SK-N-MC (cell line): Measurements from ENCODE around the gene MOK.

ENCODE experiments used
- DNase-seq: peaks from one replicate; pipeline ENCODE4 v3.0.0-alpha.2; 2011; ENCODE audit warnings: low read depth, low spot score
- H3K27ac ChIP-seq: fragments of 200-600 bp; sonication (generic); 2 replicates; pipeline ENCODE4 v1.5.1; 2016; ENCODE audit warnings: mixed run types
- H3K36me3 ChIP-seq: fragments of 200-600 bp; sonication (generic); 2 replicates; pipeline ENCODE4 v1.6.1; 2017; ENCODE audit warnings: antibody characterized with exemption, low read length, mixed read lengths; ENCODE audit not compliant: insufficient read depth
- H3K4me3 ChIP-seq: fragments of 200-600 bp; sonication (generic); 2 replicates; pipeline ENCODE4 v1.5.1; 2016
- H3K9ac ChIP-seq: fragments of 200-600 bp; sonication (generic); 2 replicates; pipeline ENCODE4 v1.8.0; 2017; ENCODE audit warnings: mixed run types, mixed read lengths; ENCODE audit not compliant: insufficient read length
- H3K9me3 ChIP-seq: fragments of 200-600 bp; sonication (generic); 2 replicates; pipeline ENCODE4 v1.6.1; 2017; ENCODE audit warnings: low read depth, mild to moderate bottlenecking, antibody characterized with exemption, low read length, moderate library complexity, mixed read lengths
- EZH2 ChIP-seq: fragments of 200-600 bp; sonication (generic); IDR thresholded peaks from one replicate; pipeline ENCODE4 v1.6.1; 2017; ENCODE audit warnings: antibody characterized with exemption
- FOXP2 ChIP-seq: optimal IDR thresholded peaks from 2 replicates; pipeline ENCODE3; 2011; ENCODE audit warnings: mild to moderate bottlenecking, moderate library complexity; ENCODE audit not compliant: insufficient read depth; ENCODE audit errors: extremely low read length, control extremely low read depth
- POLR2AphosphoS5 ChIP-seq: IDR thresholded peaks from 2 replicates; pipeline ENCODE4 v1.6.1; 2012; ENCODE audit warnings: mild to moderate bottlenecking, low read depth, low read length, borderline replicate concordance

Gene MOK

DNA sequence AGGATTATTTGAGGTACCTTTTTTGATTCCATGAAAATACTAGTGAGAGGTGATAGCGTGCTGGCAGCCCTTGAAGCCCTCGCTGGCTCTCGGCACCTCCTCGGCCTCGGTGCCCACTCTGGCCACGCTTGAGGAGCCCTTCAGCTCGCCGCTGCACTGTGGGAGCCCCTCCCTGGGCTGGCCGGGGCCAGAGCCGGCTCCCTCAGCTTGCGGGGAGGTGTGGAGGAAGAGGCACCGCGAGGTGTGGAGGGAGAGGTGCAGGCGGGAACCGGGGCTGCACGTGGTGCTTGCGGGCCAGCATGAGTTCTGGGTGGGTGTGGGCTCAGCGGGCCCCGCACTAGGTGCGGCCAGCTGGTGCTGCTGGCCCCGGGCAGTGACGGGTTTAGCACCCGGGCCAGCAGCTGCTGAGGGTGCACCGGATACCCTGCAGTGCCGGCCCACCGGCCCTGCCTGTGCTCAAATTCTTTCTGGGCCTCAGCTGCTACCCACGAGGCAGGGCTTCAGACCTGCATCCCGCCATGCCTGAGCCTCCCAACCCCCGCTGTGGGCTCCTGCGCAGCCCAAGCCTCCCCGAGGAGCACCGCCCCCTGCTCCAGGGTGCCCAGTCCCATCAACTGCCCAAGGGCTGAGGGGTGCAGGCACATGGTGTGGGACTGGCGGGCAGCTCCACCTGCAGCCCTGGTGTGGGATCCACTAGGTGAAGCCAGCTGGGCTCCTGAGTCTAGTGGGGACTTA, 7.4 kb downstream of the MOK start:
- Histone ChIP-seq H3K4me3 (no peak overlapping the region), H3K36me3 (no peaks in the 10 kb centered on the region), H3K9ac (no peak overlapping the region), H3K9me3 (no peaks in the 10 kb centered on the region), H3K27ac (no peak overlapping the region)
- no peak for DNase-seq
- no peak for TF ChIP-seq FOXP2
- TF ChIP-seq POLR2AphosphoS5 = no peak
- no peak for TF ChIP-seq EZH2

DNA sequence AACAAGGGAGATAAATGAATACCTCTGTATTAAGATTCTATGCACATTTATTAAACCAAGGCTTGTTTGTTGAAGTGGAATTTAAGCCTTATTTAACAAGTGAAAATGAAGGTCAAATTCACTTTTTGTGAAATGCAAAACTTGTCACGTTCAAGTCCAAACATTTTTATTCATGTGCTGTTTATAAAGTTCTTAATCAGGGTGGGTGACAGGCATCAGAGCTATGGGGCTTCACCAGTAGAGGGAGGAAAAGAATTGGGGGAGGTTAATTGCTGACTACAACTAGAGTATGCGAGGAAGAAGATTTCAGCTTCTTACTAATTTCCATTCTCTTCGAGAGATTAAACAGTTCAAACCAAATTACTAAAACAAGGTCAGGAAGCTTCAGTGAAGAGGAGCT, 9.7 kb downstream of the MOK start:
- TF ChIP-seq EZH2 (no peak), POLR2AphosphoS5 (no peak), FOXP2 (no peak)
- H3K27ac ChIP-seq = no peak overlapping the region
- no peak for DNase-seq
- H3K9ac ChIP-seq = no peak overlapping the region
- H3K4me3 ChIP-seq = no peak overlapping the region
- no peaks in the 10 kb centered on the region for H3K36me3 ChIP-seq
- H3K9me3 ChIP-seq = no peaks in the 10 kb centered on the region

DNA sequence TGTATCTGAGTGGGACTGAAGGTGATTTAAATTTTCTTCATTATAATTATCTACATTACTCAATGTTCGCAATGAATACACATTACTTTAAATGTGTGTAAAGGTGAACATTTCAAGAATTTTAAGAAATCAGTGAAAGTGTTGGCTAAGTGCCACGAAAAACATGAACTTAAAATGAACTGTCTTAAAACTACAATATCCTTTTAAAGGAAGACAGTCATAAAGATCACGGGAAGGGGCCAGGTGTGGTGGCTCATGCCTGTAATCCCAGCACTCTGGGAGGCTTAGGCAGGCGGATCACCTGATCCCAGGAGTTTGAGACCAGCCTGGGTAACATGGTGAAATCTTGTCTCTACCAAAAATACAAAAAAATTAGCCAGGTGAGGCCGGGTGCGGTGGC, 11.2 kb downstream of the MOK start:
- Histone ChIP-seq H3K9me3 (no peaks in the 10 kb centered on the region), H3K4me3 (no peak overlapping the region), H3K27ac (no peak overlapping the region), H3K36me3 (no peaks in the 10 kb centered on the region), H3K9ac (no peak overlapping the region)
- no peak for TF ChIP-seq POLR2AphosphoS5
- TF ChIP-seq EZH2 = no peak
- no peak for TF ChIP-seq FOXP2
- DNase-seq = no peak

DNA sequence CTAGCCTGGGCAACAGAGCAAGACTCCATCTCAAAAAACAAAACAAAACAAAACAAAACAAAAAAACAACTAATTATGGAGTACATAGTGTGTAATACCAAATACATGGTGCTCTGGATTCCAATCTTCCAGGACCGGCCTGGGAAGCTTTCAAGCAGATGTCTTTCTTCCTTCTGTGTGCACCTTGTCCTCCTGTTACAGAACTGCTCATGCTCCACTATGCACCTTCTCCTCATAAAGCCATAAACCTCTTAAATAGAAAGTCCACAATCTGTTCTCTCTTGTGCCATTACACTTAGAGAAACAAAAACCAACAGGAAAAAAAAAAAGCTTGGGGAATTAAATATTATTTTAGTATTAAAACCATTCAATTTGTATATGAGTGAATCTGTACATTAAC, 12.5 kb downstream of the MOK start:
- H3K27ac ChIP-seq = no peak overlapping the region
- no peaks in the 10 kb centered on the region for H3K9me3 ChIP-seq
- TF ChIP-seq EZH2 (no peak), FOXP2 (no peak), POLR2AphosphoS5 (no peak)
- no peak overlapping the region for H3K9ac ChIP-seq
- no peak overlapping the region for H3K4me3 ChIP-seq
- H3K36me3 ChIP-seq = no peaks in the 10 kb centered on the region
- no peak for DNase-seq

DNA sequence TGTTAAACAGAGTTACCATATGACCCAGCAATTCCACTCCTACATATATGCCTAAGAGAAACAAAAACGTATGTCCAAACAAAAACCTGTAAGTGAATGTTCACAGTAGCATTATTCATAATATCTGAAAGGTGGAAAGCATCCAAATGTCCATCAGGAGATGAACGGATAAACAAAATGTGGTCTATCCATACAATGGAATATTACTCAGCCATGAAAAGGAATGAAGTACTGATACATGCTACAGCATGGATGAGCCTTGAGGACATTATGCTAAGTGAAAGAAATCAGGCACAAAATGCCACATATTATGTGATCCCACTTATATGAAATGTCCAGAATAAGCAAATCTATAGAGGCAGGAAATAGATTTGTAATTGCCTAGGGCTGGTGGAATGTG, 16.8 kb downstream of the MOK start:
- no peak overlapping the region for H3K9ac ChIP-seq
- no peak overlapping the region for H3K4me3 ChIP-seq
- H3K36me3 ChIP-seq = no peaks in the 10 kb centered on the region
- no peak for DNase-seq
- no peaks in the 10 kb centered on the region for H3K9me3 ChIP-seq
- no peak overlapping the region for H3K27ac ChIP-seq
- TF ChIP-seq POLR2AphosphoS5 (no peak), EZH2 (no peak), FOXP2 (no peak)

DNA sequence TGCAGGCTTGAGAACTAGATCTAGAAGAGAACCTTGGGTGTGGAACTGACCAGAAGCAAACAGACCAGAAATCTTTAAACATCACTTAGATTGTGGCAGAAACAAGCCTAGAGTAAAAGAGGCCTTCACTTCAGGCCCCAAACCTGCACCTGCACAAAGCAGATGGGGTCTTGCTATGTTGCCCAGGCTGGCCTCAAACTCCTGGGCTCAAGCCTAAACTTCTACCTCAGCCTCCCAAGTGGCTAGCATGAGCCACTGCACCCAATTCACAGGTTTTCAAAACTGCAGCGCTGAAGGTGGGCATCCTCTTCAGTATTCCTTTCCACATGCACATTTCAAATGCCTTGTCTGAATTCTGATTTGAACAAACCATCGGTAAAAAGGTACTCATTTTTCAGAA, 19.9 kb downstream of the MOK start:
- H3K4me3 ChIP-seq = no peak overlapping the region
- no peaks in the 10 kb centered on the region for H3K9me3 ChIP-seq
- TF ChIP-seq EZH2 (no peak), FOXP2 (no peak)
- H3K36me3 ChIP-seq = no peaks in the 10 kb centered on the region
- no peak overlapping the region for H3K9ac ChIP-seq
- DNase-seq = no peak
- H3K27ac ChIP-seq = no peak overlapping the region

DNA sequence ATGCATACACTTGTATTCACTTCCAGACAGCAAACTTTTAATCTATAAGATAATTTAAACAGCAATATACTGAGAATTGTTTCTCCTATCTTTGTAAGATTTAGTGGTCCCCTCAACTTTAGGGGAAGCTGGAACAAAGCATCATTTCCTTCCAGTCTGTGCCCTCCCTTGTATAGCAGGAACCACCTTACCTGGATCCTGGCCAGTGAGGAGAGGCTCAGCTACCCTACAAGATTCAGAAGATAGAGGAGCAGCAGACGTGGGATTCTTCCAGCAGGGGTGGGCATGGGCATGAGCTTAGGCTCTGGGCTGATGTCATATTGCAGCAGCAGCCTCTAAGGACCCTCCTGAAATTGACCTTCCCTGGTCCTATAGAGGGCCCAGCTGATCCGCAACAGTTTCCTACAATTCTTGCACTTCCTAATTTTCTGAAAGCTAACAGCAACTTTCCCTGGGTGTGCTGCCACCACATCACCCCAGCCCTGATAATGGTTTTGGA, 21.3 kb downstream of the MOK start:
- Histone ChIP-seq H3K4me3 (no peak overlapping the region), H3K36me3 (no peaks in the 10 kb centered on the region), H3K27ac (no peak overlapping the region), H3K9me3 (no peaks in the 10 kb centered on the region), H3K9ac (no peak overlapping the region)
- TF ChIP-seq FOXP2 (no peak), EZH2 (no peak), POLR2AphosphoS5 (no peak)
- no peak for DNase-seq

DNA sequence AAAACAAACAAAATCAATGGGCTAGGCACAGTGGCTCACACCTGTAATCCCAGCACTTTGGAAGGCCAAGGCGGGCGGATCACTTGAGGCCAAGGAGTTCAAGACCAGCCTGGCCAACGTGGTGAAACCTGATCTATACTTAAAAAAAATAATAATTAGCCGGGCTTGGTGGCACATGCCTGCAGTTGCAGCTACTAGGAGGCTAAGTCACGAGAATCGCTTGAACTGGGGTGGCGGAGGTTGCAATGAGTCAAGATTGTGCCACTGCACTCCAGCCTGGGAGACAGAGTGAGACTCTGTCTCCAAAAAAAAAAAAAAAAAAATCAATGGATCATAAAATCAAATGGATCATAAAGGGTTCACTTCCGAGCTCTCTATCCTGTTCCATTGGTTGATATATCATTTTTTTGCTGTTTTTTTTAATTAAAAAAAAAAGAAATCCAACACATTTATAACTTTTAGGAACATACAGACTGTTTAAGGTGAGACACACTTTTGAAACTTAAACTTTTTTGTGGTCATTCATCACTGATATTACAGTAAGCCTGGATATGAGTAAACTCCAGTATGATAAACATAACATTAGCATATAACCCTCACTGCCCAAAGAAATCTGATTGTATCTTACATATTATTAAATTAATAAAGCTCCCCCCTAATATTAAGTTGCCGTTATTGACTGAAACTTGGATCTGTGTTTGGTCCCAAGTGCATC, 22.1 kb downstream of the MOK start:
- Histone ChIP-seq H3K27ac (no peak overlapping the region), H3K9ac (no peak overlapping the region), H3K36me3 (no peaks in the 10 kb centered on the region), H3K9me3 (no peaks in the 10 kb centered on the region), H3K4me3 (no peak overlapping the region)
- no peak for DNase-seq
- TF ChIP-seq FOXP2 = no peak
- no peak for TF ChIP-seq POLR2AphosphoS5
- no peak for TF ChIP-seq EZH2

DNA sequence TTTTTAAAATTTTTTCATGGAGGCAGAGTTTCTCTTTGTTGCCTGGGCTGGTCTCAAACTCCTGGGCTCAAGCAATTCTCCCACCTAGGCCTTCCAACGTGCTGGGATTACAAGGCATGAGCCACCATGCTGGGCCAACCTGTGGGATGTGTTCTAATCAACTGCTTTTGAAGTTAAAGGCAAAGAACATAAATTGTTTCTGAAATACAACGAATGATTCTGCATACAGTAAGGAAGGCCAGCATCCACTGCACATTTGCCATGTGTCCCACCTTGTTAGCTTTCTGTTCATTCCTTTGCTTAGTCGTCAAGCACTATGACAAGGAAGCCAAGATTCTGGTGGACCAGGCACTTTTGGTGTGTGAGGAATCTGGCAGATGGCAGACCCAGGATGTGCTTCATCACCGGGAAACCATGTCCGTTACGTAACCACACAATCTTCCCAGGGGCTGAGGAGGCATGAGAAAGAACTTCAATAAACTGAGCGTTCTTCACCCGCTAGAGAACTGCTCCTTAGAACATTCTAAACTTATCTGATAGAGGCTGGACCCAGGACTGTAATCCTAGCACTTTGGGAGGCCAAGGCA, 24.5 kb downstream of the MOK start:
- TF ChIP-seq FOXP2 (no peak), POLR2AphosphoS5 (no peak), EZH2 (no peak)
- H3K9me3 ChIP-seq = no peaks in the 10 kb centered on the region
- H3K4me3 ChIP-seq = no peak overlapping the region
- no peak overlapping the region for H3K27ac ChIP-seq
- no peak overlapping the region for H3K9ac ChIP-seq
- DNase-seq = no peak
- no peaks in the 10 kb centered on the region for H3K36me3 ChIP-seq
